ENCODE data around the gene SLC37A3.
A peak's percentile ranks its signal among the peaks of the same experiment; 100 is the strongest.

Gene SLC37A3, protein sequence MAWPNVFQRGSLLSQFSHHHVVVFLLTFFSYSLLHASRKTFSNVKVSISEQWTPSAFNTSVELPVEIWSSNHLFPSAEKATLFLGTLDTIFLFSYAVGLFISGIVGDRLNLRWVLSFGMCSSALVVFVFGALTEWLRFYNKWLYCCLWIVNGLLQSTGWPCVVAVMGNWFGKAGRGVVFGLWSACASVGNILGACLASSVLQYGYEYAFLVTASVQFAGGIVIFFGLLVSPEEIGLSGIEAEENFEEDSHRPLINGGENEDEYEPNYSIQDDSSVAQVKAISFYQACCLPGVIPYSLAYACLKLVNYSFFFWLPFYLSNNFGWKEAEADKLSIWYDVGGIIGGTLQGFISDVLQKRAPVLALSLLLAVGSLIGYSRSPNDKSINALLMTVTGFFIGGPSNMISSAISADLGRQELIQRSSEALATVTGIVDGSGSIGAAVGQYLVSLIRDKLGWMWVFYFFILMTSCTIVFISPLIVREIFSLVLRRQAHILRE

GRCh38 chr7:140397784-140398750 lies at the start of gene SLC37A3:
TSS of gene SLC37A3 (minus strand) at chr7:140398530. CDS start at chr7:140382526, 16,004 bp downstream.
- TF ChIP-seq, protein P1, sequence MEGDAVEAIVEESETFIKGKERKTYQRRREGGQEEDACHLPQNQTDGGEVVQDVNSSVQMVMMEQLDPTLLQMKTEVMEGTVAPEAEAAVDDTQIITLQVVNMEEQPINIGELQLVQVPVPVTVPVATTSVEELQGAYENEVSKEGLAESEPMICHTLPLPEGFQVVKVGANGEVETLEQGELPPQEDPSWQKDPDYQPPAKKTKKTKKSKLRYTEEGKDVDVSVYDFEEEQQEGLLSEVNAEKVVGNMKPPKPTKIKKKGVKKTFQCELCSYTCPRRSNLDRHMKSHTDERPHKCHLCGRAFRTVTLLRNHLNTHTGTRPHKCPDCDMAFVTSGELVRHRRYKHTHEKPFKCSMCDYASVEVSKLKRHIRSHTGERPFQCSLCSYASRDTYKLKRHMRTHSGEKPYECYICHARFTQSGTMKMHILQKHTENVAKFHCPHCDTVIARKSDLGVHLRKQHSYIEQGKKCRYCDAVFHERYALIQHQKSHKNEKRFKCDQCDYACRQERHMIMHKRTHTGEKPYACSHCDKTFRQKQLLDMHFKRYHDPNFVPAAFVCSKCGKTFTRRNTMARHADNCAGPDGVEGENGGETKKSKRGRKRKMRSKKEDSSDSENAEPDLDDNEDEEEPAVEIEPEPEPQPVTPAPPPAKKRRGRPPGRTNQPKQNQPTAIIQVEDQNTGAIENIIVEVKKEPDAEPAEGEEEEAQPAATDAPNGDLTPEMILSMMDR (IDR thresholded peaks at IDR 0.05; ENCODE audit: extremely low read depth, missing control alignments), result no peak
- DNase-seq (ENCODE audit: low spot score), result peak; percentile 94

DNA sequence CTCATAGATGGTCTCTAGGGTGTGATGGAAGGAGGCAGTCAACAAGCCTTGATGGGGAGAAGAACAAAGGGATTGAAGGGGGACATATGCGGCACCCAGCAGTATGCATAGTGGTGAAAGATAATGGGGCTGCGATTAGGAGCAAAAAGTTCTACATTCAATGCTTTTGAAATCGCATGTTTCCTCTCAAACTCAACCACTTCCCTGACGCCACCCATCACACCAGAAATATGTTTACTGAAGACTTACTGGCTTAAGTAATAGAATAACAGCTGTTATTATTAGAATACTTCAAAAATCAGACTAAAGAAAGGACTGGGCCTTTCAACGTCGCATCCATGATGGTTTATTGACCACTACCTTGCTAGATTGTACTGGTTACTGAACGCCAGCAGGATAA lies 49.5 kb upstream of the SLC37A3 start:
- TF ChIP-seq, protein P1 (IDR thresholded peaks at IDR 0.05; ENCODE audit: extremely low read depth, missing control alignments), result no peak
- no peak for DNase-seq (ENCODE audit: low spot score)

DNA sequence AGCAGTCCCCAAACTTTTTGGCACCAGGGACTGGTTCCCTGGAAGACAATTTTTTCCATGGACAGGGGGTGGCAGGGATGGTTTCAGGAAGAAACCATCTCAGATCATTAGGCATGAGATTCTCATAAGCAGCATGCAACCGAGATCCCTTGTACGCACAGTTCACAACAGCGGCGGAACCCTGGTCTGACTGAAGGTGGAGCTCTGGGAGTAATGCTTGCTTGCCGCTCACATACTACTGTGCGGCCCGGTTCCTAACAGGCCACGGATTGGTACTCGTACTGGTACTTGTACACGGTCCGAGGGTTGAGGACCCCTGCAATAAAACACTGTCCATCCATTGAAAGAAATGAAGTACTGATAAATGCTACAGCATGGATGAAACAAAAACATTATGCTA lies 48.1 kb upstream of the SLC37A3 start:
- DNase-seq (ENCODE audit: low spot score), result no peak
- TF ChIP-seq, protein P1 (IDR thresholded peaks at IDR 0.05; ENCODE audit: extremely low read depth, missing control alignments), result no peak

GRCh38 chr7:140441519-140441918 lies 43.2 kb upstream of the SLC37A3 start:
- TF ChIP-seq, protein P1 (IDR thresholded peaks at IDR 0.05; ENCODE audit: extremely low read depth, missing control alignments), result no peak
- no peak for DNase-seq (ENCODE audit: low spot score)

GRCh38 chr7:140440593-140440992 lies 42.3 kb upstream of the SLC37A3 start:
- no peak for DNase-seq (ENCODE audit: low spot score)
- TF ChIP-seq, protein P1 (IDR thresholded peaks at IDR 0.05; ENCODE audit: extremely low read depth, missing control alignments), result no peak

DNA sequence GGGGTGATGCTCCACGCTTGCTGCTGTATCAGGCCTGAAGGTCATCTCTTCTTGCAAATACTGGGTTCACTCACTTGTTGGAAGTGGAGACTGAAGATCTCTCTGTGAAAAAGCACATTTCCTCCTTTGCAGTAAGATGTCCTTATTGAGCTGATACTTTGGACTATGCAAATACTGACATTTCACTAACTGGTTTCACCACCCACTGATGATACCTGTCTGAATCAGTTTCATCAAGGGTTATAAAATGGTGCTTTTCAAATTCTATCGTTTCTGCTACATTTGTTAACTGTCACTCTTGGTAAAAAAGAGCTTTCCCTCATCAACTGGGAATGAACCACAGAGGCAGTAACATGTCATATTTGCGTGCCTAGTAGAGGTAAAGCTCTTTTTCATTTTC lies 41.0 kb upstream of the SLC37A3 start:
- DNase-seq (ENCODE audit: low spot score), result peak; percentile 65

More for the DNA sequence above, 41.0 kb upstream of the SLC37A3 start:
- TF ChIP-seq, protein P1 (IDR thresholded peaks at IDR 0.05; ENCODE audit: extremely low read depth, missing control alignments), result no peak

Data from GM20000 (cell line).